Measurements from ENCODE around the gene CPAMD8. TPM values are rescaled to one million over a fixed set of nuclear protein-coding genes. Genes with fewer than 3 reads are reported as not detected.
"Not testable (repeated sequence)": the region's sequence is repeated elsewhere in the genome, so short reads cannot be mapped to it uniquely, and the experiment has no call there.

CPAMD8 gene
- total RNA-seq, 1 donor from 2014 or later = 1.3 TPM

- ATAC-seq = no peak
- DNase-seq (ENCODE audit: low spot score) = no peak
These were observed 17.1 kb upstream of the CPAMD8 start for GRCh38 chr19:17043744-17044143.

- DNase-seq (ENCODE audit: low spot score) = no peak
These were observed 15.4 kb upstream of the CPAMD8 start for GRCh38 chr19:17041976-17042375.

GRCh38 chr19:17037966-17038500 is 11.4 kb upstream of the CPAMD8 start:
- no peak for ATAC-seq
- DNase-seq (ENCODE audit: low spot score) = no peak

More at GRCh38 chr19:17041976-17042375, 15.4 kb upstream of the CPAMD8 start:
- ATAC-seq = peak; percentile 59

GRCh38 chr19:17037184-17037583 is 10.6 kb upstream of the CPAMD8 start:
- DNase-seq (ENCODE audit: low spot score) = no peak
- ATAC-seq = no peak

GRCh38 chr19:17036640-17037039 is 10.0 kb upstream of the CPAMD8 start:
- no peak for ATAC-seq

GRCh38 chr19:17035842-17036424 is 9.3 kb upstream of the CPAMD8 start:
- ATAC-seq = no peak
- DNase-seq (ENCODE audit: low spot score) = no peak

More at GRCh38 chr19:17036640-17037039, 10.0 kb upstream of the CPAMD8 start:
- DNase-seq (ENCODE audit: low spot score) = no peak

- no peak for ATAC-seq
- DNase-seq (ENCODE audit: low spot score) = no peak
These were observed 5.1 kb upstream of the CPAMD8 start for GRCh38 chr19:17031741-17032140.

- DNase-seq (ENCODE audit: low spot score) = no peak
- no peak for ATAC-seq
These were observed 945 bp upstream of the CPAMD8 start for GRCh38 chr19:17027535-17027975.

- DNase-seq (ENCODE audit: low spot score) = no peak
These were observed 485 bp downstream of the CPAMD8 start for GRCh38 chr19:17025991-17026658.

GRCh38 chr19:17025361-17025760 is 1.2 kb downstream of the CPAMD8 start:
- DNase-seq (ENCODE audit: low spot score) (no peak), ATAC-seq (no peak)

More at GRCh38 chr19:17025991-17026658, 485 bp downstream of the CPAMD8 start:
- peak; percentile 25 for ATAC-seq

GRCh38 chr19:17024941-17025340 is 1.7 kb downstream of the CPAMD8 start:
- not testable (repeated sequence) for ATAC-seq; DNase-seq (ENCODE audit: low spot score)

GRCh38 chr19:17023805-17024204 is 2.8 kb downstream of the CPAMD8 start:
- no peak for DNase-seq (ENCODE audit: low spot score)
- no peak for ATAC-seq

- no peak for ATAC-seq
- DNase-seq (ENCODE audit: low spot score) = no peak
These were observed 3.9 kb downstream of the CPAMD8 start for GRCh38 chr19:17022738-17023137.

- DNase-seq (ENCODE audit: low spot score) (no peak), ATAC-seq (peak; percentile 54)
These were observed 4.6 kb downstream of the CPAMD8 start for GRCh38 chr19:17021793-17022590.

- no peak for ATAC-seq
These were observed 5.3 kb downstream of the CPAMD8 start for GRCh38 chr19:17021328-17021727.

GRCh38 chr19:17020823-17021222 is 5.8 kb downstream of the CPAMD8 start:
- ATAC-seq (no peak), DNase-seq (ENCODE audit: low spot score) (no peak)

More at GRCh38 chr19:17021328-17021727, 5.3 kb downstream of the CPAMD8 start:
- DNase-seq (ENCODE audit: low spot score) = no peak

- ATAC-seq (no peak), DNase-seq (ENCODE audit: low spot score) (no peak)
These were observed 6.2 kb downstream of the CPAMD8 start for GRCh38 chr19:17020385-17020784.

- not testable (repeated sequence) for ATAC-seq; DNase-seq (ENCODE audit: low spot score)
These were observed 12.3 kb downstream of the CPAMD8 start for GRCh38 chr19:17014212-17014861.

- ATAC-seq (no peak), DNase-seq (ENCODE audit: low spot score) (no peak)
These were observed 15.1 kb downstream of the CPAMD8 start for GRCh38 chr19:17011485-17011884.

GRCh38 chr19:17006579-17006978 is 20.0 kb downstream of the CPAMD8 start:
- ATAC-seq = no peak
- DNase-seq (ENCODE audit: low spot score) = no peak

- DNase-seq (ENCODE audit: low spot score) (no peak), ATAC-seq (no peak)
These were observed 21.6 kb downstream of the CPAMD8 start for GRCh38 chr19:17005000-17005399.
